ENCODE results near the gene S1PR2.

GRCh38 chr19:10278935-10279334 lies 47.8 kb upstream of the S1PR2 start:
- TF ChIP-seq, protein P1, sequence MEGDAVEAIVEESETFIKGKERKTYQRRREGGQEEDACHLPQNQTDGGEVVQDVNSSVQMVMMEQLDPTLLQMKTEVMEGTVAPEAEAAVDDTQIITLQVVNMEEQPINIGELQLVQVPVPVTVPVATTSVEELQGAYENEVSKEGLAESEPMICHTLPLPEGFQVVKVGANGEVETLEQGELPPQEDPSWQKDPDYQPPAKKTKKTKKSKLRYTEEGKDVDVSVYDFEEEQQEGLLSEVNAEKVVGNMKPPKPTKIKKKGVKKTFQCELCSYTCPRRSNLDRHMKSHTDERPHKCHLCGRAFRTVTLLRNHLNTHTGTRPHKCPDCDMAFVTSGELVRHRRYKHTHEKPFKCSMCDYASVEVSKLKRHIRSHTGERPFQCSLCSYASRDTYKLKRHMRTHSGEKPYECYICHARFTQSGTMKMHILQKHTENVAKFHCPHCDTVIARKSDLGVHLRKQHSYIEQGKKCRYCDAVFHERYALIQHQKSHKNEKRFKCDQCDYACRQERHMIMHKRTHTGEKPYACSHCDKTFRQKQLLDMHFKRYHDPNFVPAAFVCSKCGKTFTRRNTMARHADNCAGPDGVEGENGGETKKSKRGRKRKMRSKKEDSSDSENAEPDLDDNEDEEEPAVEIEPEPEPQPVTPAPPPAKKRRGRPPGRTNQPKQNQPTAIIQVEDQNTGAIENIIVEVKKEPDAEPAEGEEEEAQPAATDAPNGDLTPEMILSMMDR (IDR thresholded peaks at IDR 0.05; ENCODE audit: low read depth, low read length), result no peak
- TF ChIP-seq, protein P2, sequence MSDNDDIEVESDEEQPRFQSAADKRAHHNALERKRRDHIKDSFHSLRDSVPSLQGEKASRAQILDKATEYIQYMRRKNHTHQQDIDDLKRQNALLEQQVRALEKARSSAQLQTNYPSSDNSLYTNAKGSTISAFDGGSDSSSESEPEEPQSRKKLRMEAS (IDR thresholded peaks at IDR 0.05; ENCODE audit: low read depth, low read length), result no peak
- no peak for TF ChIP-seq POLR2A (IDR thresholded peaks at IDR 0.05; ENCODE audit: extremely low read depth, insufficient read length)
- TF ChIP-seq MYC (IDR thresholded peaks at IDR 0.05; ENCODE audit: low read depth, low read length), result no peak
